ENCODE data around the gene IGHMBP2. TPM values are rescaled to one million over a fixed set of nuclear protein-coding genes. Genes with fewer than 3 reads are reported as not detected.
A peak's percentile ranks its signal among the peaks of the same experiment; 100 is the strongest.

Gene IGHMBP2
- total RNA-seq, 1 experiment from 2014 or later: 19.3 TPM

GRCh38 chr11:68956547-68957254, 53.0 kb downstream of the IGHMBP2 start:
- Histone ChIP-seq H3K9me3 (ENCODE audit: control insufficient read depth in 1 of 2, insufficient read depth in 1 of 2, low read depth in 1 of 2, low read length in 2 of 2) (no peaks in the 10 kb centered on the region), H2AFZ (ENCODE audit: low read depth, low read length, poor library complexity, severe bottlenecking) (no peak overlapping the region), H3K27me3 (ENCODE audit: insufficient read depth, low read length) (no peaks in the 10 kb centered on the region), H3K4me1 (ENCODE audit: control insufficient read depth in 1 of 2, insufficient read depth in 2 of 2, low read length in 2 of 2) (no peaks in the 10 kb centered on the region; a peak in 1 of 4 replicates), H3K9me2 (ENCODE audit: insufficient read depth) (no peaks in the 10 kb centered on the region), H3K27ac (ENCODE audit: low read depth, low read length) (no peak overlapping the region), H3K4me3 (replicated peaks in 1 of 2; ENCODE audit: low read depth in 1 of 2, low read length in 2 of 2) (no peak overlapping the region), H3K79me2 (ENCODE audit: insufficient read depth, low read length) (no peaks in the 10 kb centered on the region), H3K4me2 (ENCODE audit: low read length) (no peak overlapping the region), H3K9ac (ENCODE audit: low read length) (no peak overlapping the region), H4K20me1 (ENCODE audit: insufficient read depth) (no peaks in the 10 kb centered on the region), H3K36me3 (ENCODE audit: control insufficient read depth in 1 of 2, insufficient read depth in 2 of 2, low read length in 2 of 2) (no peaks in the 10 kb centered on the region)
- ChIA-PET CTCF (interaction anchor here (0.8 to 1.1 kb wide), 4 partner anchors 9 to 88 kb away, joined by 3 to 5 read pairs (median 4); no protein-coding TSS in a partner anchor), POLR2A (no interaction called here), RAD21 (ENCODE audit: low non-redundant PET in 1 of 2, low total read pairs in 2 of 2, uncharacterized antibody in 2 of 2, unreplicated experiment in 2 of 2) (no interaction called here)
- ATAC-seq (0 out of 2 replicates have a peak, but pooled peaks have one; percentile 6), DNase-seq (ENCODE audit: low read depth, low spot score) (no peak)
- BruUV-seq (replicated peaks): no TSS peak
- intact Hi-C loops (cut with micrococcal nuclease): loop anchor here (2.0 to 10.0 kb wide), 2 partner anchors 88 to 132 kb away; partner anchors contain the start of gene TPCN2
- TF ChIP-seq EGR1 (IDR thresholded peaks at IDR 0.05; ENCODE audit: low read depth) (no peak), ZBTB33 (IDR thresholded peaks at IDR 0.05; ENCODE audit: extremely low read depth, insufficient replicate concordance, low read length) (no peak), MAX (IDR thresholded peaks at IDR 0.05) (no peak), YY1 (IDR thresholded peaks at IDR 0.05; ENCODE audit: extremely low read depth, insufficient replicate concordance, low read depth, low read length) (no peak), SIN3A (IDR thresholded peaks at IDR 0.05; ENCODE audit: low read depth) (no peak), JUND (IDR thresholded peaks at IDR 0.05) (no peak), CTCF (IDR thresholded peaks at IDR 0.05 in 2 of 3, conservative IDR thresholded peaks at IDR 0.05 in 1 of 3; ENCODE audit: borderline replicate concordance in 1 of 3, insufficient read depth in 1 of 3, low read depth in 2 of 3, low read length in 2 of 3) (no peak), SRF (IDR thresholded peaks at IDR 0.05; ENCODE audit: low read depth) (no peak), SP1 (IDR thresholded peaks at IDR 0.05; ENCODE audit: low read depth) (no peak), ELF1 (IDR thresholded peaks at IDR 0.05; ENCODE audit: borderline replicate concordance, low read depth) (no peak), FOSL1 (IDR thresholded peaks at IDR 0.05; ENCODE audit: low read depth) (no peak), CEBPB (IDR thresholded peaks at IDR 0.05; ENCODE audit: low read depth) (no peak), REST (IDR thresholded peaks at IDR 0.05; ENCODE audit: low read depth) (no peak), RAD21 (IDR thresholded peaks at IDR 0.05; ENCODE audit: low read depth) (no peak), CBX3 (IDR thresholded peaks at IDR 0.05; ENCODE audit: low read depth) (no peak), TCF7L2 (IDR thresholded peaks at IDR 0.05; ENCODE audit: borderline replicate concordance, extremely low read depth, insufficient read depth, insufficient read length) (no peak), EZH2phosphoT487 (IDR thresholded peaks at IDR 0.05; ENCODE audit: borderline replicate concordance) (no peak), EZH2 (IDR thresholded peaks at IDR 0.05) (no peak), POLR2AphosphoS5 (IDR thresholded peaks at IDR 0.05; ENCODE audit: low read depth, low read length) (no peak), ZNF274 (IDR thresholded peaks at IDR 0.05; ENCODE audit: low read depth, low read length) (no peak)

All from HCT116 (cell line).